Measurements from ENCODE around the gene COL9A2.

Gene COL9A2

DNA sequence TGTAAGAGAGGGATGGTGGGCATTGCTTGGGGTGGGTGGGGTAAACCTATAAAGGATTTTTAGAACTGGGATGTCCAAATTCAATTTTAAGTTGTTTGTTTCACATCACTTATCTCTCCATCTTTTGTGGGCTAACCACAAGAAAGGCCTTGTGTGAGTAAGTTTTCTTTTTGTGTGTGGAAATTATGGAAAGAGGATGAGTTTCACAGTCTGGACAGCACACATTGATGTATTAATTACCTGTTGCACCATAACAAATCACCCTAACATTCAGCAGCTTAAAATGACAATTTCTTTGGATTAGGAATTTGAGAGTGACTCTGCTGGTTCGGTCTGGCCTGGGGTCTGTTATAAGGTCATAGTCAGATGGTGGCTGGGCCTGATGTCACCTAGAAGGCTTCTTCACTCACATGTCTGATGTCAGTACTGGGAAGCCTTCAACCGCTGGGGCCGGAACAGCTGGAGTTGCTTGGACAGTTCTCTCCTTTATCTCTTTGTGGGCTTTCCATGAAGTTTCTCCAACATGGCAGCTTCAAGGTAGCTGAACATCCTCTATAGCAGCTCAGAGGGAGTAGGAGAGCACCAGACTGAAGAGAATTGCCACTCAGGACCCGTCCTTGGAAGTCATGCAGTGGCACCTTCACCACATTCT is 2.0 kb upstream of the COL9A2 start:
- FAIRE-seq = peak; percentile 46
- DNase-seq (ENCODE audit: low spot score) = peak; percentile 5

DNA sequence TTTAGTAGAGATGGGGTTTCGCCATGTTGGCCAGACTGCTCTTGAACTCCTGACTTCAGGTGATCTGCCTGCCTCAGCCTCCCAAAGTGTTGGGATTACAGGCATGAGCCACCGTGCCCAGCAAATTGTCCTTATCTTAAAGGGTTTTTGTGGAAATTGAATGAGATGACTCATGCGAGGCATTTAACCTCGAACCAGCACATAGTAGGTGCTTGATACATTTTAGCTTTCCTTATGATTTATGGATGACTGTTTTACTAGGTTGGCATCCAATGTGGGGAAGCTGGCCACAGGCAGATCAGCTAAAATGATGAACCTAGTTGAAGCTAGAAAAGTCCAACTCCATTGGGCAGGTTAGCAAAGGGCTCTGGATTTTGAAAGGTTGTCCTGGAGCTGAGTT is 1.4 kb upstream of the COL9A2 start:
- DNase-seq (ENCODE audit: low spot score) (peak; percentile 2), FAIRE-seq (no peak)

DNA sequence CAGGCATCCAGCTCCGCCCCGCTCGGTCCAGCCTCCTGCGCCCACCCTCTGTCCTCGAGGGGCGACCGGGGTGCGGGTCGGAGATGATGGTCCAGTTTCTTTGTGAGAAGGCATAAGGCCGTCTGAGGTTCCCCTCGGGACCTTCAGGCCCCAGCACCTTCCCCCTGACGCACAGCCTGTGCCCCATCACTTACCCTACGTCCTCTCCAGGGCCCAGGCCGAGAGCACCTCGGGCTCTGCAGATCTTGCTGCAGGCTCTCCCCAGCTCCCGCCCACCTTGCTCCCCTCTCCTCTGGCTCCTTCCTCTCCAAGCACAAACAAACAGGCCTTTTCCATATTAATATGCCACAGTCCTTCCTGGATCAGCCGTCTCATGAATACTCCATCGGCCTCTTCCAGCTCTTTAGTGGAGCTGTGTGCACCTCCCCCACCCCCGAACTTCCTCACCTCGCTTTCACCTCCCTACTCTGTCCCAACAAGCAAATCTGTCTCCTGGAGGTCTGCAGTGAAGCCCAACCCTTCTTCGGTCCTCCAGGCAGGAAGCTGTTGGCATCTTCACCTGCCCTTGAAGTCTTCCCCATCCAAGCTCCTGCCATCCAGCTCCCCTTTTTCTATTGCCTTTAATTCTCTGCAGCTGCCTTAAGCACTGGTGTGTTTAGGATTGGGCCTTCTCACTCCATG is 448 bp upstream of the COL9A2 start:
- FAIRE-seq = no peak
- DNase-seq (ENCODE audit: low spot score) = peak; percentile 15

DNA sequence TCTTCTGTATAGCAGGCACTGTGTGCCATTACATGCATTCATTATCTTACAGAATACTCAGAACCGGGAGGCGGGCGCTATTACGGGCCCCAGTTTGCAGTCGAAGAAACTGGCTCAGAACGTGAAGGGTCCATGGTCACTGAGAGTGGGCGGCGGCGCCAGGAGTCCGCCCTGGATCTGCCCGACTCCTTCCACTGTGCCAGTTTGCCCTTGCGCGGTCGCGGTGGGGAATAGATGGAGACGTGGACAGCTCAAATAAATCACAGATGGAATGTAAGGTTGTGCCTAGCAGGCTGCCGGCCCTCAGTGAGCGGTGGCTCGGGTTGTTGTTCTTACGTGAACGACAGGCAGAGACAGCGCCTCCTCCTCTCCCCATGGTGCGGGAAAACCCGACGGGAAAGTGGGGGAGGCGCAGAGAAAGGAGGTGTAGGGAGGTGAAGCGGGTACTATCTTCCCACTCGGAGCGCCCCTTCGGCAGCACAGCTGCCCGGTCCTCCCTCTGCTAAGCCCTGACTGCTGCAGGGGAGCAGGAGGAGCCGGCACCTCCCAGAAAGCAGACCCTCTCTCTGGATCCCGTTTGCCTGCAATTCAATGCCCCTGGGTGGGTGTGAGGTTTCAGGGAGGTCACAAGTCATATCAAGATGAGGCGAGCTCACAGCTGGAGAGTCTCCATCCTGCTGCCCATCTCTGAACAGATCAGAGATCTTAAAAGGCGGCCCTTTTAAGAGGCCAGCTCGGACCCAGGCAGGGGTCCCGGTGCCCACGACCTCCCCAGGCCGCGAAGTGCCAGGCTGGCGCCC is 1.1 kb downstream of the COL9A2 start:
- FAIRE-seq = peak; percentile 35
- peak; percentile 30 for DNase-seq (ENCODE audit: low spot score)

DNA sequence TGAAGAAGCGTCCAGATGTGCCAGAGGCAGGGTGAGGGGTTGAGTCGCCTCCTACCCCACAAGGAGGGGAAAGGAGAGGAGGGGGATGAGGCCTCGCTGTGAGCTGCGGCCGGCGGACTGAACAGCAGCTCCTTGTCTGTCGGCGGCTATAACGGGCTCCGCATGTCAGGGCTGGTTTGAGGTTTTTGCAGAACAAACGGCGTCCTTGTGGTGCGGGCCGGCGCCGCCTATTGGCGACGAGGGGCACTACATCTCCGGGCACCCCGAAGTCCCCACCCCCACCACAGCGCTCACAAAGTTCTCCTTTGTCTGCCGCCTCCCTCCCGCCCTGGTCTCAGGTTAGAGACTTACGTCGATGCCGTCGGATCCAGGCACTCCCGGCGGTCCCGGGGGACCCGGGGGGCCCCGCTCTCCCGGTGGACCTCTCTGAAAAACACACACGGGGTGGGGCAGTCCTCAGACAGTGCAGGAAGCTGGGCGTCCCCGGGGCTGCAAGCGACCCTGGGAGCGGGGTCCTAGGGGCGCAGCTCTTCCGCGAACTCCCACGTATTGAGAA is 1.8 kb downstream of the COL9A2 start:
- DNase-seq (ENCODE audit: low spot score) (peak; percentile 90), FAIRE-seq (peak; percentile 50)

DNA sequence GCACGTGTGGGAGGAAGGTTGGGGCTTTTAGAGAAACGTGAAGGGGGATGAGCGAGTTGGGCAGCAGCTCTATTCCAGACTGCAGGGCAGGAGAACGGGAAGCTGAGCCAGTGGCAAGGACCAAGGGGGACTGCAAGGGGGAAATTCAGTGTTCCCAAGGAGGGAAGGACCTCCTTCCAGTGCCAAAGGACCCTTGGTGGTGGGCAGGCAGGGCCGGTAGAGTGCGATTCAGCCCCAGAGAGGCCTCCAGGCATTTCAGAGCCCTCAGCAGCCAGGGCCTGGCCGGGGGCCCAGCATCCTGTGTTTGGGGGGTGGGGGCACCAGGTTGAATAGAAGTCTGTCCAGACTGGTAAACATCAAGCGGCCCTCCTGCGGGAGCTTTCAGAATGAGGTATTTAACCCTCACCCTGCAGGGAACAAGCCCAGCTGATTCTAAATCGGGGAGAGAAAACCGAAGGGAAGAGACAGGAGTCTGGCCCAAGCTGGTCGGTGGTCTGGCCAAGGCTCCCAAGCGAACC is 2.3 kb downstream of the COL9A2 start:
- no peak for FAIRE-seq

DNA sequence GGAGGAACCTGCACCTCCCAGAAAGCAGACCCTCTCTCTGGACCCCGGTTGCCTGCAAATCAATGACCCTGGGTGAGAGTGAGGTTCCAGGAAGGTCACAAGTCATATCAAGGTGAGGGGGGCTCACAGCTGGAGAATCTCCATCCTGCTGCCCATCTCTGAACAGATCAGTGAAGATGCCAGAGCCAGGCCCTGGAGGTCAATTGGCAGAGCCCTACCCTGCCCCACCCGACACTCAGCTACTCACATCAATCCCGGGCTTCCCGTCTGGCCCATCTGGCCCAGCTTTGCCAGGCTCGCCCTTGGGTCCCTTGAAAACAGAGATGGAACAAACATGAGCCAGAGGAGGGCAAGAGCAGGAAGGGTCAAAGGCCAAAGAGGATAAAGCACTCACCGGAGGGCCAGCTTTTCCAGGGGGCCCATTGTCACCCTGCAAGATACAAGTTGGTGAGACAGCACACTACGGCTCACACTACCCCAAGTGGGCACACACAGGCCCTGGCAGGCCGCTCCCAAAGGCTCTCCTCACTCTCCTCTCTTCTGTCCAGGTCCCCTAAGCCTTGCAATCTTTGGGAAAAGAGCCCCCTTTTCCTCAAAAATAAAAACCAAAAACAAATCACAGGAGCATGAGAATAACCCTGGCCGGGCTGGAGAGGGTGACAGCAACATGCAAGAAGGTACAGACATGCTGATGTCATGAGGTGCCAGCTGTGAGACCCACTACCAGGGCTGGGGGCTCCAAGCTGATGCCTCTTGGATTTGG is 2.9 kb downstream of the COL9A2 start:
- DNase-seq (ENCODE audit: low spot score) = no peak

More for the DNA sequence above, 2.3 kb downstream of the COL9A2 start:
- DNase-seq (ENCODE audit: low spot score) = no peak

DNA sequence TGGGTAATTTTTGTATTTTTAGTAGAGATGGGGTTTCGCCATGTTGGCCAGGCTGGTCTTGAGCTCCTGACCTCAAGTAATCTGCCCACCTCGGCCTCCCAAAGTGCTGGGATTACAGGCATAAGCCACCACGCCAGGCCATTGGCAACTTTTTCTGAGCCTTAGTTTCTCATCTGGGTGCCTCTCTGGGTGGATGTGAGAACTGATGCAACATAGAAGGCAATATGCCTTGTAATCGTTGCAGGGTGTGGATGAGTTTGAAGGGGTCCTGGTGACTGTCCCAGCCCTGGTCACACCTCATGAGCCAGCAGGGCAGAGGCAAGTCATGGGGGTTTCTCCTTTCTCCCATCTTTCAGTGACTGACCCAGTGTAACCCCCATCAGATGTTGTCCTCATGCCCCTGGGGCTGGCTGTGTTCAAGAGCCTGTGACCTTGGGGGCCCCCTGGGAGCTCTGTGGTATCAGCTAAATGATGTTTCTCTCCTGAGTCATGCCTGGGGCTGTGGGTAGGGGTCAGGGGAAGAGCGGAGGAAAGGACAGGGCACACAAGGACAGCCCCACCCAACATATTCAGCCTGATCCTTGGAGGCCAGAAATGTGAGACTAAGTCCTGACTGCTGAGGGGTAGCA is 3.6 kb downstream of the COL9A2 start:
- DNase-seq (ENCODE audit: low spot score) (peak; percentile 56), FAIRE-seq (no peak)

More for the DNA sequence above, 2.9 kb downstream of the COL9A2 start:
- no peak for FAIRE-seq

DNA sequence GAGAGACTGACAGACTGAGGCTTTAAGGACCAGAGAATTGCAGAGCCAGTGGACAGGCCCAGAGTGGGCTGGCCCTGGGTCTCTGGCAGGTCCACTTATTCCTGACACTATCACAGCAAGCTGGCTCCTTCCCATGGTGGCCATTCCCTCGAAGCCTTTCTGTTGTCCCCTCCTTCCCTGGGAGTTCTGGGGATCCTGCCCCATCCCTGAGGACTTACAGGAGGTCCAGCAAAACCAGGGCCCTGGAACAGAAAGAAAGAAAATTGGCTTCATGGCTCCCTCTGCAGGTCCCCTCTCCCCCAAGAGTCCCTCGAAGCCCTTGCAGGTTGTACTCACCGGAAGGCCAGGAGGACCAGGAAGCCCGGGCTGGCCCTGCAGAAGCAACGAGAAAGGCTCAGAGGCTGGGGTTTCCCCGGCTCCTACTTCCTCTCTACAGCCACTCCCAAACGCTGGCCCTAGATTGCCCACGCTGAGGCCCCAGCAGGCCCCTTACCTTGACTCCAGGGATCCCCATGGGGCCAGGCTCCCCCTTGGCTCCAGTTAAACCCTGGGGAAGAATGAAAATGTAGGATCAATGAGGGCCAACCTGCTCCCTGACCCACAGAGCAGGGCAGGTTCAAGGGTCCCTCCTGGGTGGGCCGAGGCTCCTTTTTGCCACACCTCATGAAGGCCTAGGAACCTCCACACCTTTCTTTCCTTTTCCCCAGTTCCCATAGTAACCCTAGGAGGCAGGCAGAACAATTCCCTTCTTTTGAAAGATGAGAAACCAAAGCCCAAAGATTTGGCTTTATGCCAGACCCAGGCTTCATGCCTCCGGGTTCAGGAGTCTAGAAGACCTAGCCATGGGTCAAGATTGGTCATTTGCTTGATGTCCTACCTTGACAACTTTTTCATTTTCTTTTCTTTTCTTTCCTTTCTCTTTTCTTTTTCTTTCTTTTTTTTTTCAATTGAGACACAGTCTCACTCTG is 4.6 kb downstream of the COL9A2 start:
- DNase-seq (ENCODE audit: low spot score) (peak; percentile 44), FAIRE-seq (no peak)

DNA sequence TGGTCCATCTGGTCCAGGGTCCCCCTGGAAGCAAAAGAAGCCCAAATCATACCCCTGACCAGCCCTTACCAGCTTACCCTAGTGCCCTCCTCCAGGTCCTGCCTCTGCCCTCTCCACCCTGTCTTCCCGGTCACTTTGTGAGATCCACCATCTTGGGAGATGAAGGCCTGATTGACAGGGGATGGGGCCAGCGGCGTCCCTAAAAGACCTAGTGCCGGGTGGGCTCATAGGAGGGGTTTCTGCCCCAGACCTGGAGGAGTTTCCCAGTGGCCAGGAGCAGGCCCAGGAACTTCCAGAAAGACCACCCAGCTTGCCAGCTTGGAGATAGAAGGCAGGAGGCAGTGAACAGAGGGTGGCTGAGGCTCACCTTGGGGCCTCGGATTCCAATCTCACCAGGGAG is 5.4 kb downstream of the COL9A2 start:
- FAIRE-seq = no peak
- DNase-seq (ENCODE audit: low spot score) = no peak

DNA sequence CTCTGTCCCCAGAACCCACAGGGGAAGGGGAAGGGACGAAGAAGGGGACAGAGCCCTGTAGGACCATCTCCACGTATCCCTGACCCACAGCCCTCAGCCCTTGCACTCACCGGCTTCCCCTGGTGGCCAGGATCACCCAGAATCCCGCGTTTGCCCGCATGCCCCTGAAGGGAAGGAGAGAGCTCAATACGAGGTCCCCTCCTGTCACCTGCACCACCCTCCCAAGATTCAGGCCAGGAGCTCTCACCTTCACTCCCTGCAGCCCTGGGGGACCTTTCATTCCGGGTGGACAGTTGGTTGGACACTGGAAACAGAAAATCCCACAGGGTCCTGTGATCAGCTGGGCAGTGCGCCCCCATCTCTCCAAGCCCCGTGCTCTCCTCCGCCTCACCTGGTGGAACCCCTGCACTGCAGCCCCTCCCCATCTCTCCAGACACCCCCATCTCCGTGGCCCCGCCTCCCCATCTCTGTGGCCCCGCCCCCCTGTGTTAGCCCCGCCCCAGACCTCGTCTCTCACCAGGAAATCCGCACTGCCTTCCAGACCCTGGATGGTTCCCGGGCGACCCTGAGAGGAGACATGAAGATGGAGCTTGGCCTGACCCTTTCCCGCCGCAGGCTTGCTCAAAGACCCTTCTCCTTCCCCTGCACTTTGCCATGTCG is 6.0 kb downstream of the COL9A2 start:
- FAIRE-seq (no peak), DNase-seq (ENCODE audit: low spot score) (no peak)

DNA sequence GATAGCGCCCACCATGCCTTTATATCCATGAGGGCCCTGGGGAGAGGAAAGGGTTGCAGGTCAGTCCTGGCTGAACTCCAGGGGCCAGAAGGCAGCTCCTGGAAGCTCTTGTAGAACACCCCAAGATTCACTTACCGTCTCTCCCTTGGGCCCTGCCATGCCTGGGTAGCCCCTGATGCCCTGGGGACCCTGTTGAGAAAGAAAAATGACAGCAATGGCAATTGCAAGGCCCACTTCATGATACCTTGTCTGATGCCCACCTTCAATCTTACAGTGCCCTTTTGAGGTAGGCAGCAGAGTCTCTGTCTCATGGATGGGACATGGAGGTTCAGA is 7.0 kb downstream of the COL9A2 start:
- DNase-seq (ENCODE audit: low spot score) (no peak), FAIRE-seq (no peak)

DNA sequence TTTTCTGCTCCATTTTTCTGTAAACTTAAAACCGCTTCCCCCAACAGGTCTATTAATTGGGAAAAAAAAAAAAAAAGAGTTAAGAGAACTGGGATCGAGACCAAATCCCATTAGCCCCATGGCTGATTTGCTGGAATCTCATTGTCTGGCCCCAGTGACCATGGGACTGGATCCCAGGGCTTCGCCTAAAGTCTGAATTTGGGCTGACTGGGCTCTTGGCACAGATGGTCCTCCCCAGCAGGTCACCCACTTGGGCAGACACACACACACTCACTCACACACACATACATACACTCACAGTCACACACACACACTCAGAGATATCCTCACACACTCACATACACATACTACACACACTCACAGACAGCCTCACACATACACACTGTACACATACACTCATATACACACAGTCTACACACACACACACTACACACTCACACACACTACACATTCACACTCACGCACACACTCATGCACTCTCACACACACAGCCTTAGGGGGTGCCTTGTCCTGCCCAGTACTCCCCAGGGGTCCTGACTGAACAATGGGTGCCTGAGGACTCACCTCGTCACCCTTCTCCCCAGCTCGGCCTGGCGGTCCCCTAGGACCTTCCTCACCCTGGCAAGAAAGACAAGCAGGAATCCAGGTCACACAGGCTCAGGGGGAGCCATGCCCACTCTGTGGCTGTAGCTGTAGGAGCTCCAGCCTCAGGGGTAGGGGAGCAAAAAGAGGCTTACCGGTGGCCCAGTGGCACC is 7.5 kb downstream of the COL9A2 start:
- DNase-seq (ENCODE audit: low spot score) (no peak), FAIRE-seq (peak; percentile 98)

DNA sequence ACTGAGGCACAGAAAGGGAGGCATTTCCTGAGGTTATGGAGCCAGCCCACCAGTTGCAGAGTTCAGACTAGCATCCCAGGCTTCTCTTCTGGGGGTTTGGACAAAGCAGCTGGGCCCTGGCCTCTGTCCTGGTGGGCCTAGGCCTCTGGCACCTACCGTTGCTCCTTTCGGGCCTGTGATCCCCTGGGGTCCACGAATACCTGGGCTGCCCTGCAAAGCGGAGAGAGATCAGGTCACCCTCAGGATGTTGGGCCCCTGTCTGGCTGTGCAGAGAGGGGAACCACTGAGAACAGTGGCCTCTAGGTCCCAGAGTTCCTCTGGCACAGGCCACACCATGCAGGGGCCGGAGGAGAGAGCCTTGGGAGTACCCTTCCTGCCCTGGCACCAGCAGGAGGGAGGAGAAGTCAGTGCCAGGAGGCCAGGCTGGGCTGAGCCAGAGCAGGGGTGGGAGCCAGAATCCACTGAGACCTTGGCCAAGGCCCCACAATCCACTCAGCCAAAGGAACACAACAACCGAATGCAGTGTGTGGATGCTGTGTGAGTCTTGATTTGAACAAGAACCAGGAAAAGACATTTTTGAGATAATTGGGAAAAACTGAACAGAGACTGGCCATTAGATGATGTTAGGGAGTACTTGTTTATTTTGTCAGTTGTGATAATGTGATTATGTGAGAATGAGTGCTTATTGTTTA is 8.9 kb downstream of the COL9A2 start:
- FAIRE-seq (peak; percentile 13), DNase-seq (ENCODE audit: low spot score) (no peak)

DNA sequence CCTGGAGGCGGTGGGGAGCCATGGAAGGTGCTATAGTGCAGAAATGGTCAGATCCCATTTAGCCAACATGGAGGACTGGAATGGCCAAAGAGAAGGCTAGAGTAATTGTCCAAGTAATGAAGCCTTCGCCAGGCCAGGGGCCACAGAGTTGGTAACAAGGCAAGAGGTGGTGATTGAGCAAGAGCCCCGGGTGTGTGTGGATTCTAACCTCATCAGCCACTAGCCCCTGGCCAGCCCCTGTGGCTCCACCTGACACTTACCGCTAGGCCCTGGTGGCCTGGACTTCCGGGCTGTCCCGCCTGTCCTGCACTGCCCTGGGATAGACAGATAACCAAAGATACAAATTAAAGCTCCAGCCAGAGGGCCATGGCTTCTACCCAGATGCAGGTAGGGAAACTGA is 9.9 kb downstream of the COL9A2 start:
- no peak for FAIRE-seq
- DNase-seq (ENCODE audit: low spot score) = no peak

DNA sequence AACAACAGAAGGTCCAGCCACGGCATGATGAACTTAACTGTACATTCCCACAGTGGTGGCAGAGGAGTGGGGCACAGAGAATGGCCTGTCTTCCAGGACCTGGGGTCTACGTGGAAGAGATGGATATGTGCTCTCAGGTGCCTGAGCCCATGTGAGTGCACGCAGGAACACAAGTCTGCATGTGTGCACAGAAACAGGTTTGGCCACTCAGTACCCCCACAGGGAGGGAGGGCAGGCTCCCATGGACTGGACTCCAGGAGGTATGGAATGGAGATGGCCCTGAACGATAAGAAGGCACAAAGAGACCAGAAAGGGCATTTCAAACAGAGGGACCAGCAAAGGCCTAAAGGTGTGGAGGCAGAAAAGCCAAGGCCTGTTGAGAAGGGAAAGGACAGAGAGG is 10.8 kb downstream of the COL9A2 start:
- DNase-seq (ENCODE audit: low spot score) = no peak
- FAIRE-seq = no peak

DNA sequence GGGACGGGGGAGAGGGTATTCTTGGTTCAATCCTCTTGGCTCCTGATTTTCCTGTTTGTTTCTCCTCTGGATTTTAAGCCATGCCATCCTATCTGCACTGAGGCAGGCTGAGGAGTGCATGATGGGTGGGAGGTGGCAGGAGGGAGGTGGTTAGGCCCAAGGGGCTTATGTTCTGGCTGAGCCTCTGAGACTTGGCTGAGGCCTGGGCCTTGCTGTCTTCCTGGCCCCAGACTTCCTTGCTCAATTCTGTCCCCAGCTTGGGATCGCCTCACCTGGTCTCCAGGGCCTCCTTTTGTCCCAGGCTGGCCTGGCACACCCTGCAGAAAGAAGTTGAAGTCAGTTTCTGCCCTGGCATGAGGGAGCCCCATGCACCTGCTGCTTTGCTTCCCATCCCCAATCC is 11.2 kb downstream of the COL9A2 start:
- no peak for DNase-seq (ENCODE audit: low spot score)
- FAIRE-seq = no peak

DNA sequence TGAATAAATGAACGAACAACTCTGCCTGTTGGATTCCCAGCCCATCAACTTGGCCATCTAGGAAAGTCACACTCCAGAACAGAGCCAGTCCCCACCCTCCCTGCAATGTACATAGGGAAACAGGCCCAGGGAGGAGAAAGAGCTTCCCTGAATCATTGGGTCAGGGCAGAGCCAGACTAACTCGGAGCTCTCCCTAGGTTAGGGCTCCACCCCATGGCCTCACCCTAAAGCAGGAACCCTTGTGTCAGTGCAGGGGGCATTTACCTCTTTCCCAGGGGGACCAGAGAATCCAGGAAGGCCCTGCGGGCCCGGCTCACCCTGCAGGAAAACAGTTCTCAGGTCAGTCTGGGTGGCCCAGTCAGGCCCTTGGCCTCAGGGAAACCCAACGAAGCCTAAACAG is 11.6 kb downstream of the COL9A2 start:
- FAIRE-seq = no peak
- no peak for DNase-seq (ENCODE audit: low spot score)
